GM23248 (cell line): ENCODE results near the gene DCLK3. TPM values are rescaled to one million over a fixed set of nuclear protein-coding genes. Genes with fewer than 3 reads are reported as not detected.
A peak's percentile ranks its signal among the peaks of the same experiment; 100 is the strongest.

Experiments used
- DNase-seq: peaks from one replicate; pipeline ENCODE4 v3.0.0-alpha.2; 2015
- H2AFZ ChIP-seq: fragments of 200-600 bp; sonication (generic); 2 replicates; pipeline ENCODE4 v1.6.1; 2016; ENCODE audit warnings: antibody characterized with exemption
- H3F3A ChIP-seq: fragments of 200-600 bp; sonication (generic); 2 replicates; pipeline ENCODE4 v1.6.1; 2016; ENCODE audit warnings: mild to moderate bottlenecking, antibody characterized with exemption, mixed run types; ENCODE audit not compliant: insufficient read depth
- H3K27ac ChIP-seq: fragments of 200-600 bp; sonication (generic); 2 replicates; pipeline ENCODE4 v1.5.1; 2016; ENCODE audit warnings: mild to moderate bottlenecking
- H3K27me3 ChIP-seq: fragments of 200-600 bp; sonication (generic); replicated peaks from 2 replicates; pipeline ENCODE4 v1.6.1; 2016; ENCODE audit warnings: mild to moderate bottlenecking; ENCODE audit not compliant: insufficient read depth
- H3K36me3 ChIP-seq: fragments of 200-600 bp; sonication (generic); 2 replicates; pipeline ENCODE4 v1.6.1; 2016; ENCODE audit warnings: low read depth, mild to moderate bottlenecking
- H3K4me1 ChIP-seq: fragments of 200-600 bp; sonication (generic); 2 replicates; pipeline ENCODE4 v1.6.1; 2016; ENCODE audit warnings: mild to moderate bottlenecking; ENCODE audit not compliant: insufficient read depth
- H3K4me2 ChIP-seq: fragments of 200-600 bp; sonication (generic); one replicate; pipeline ENCODE4 v1.6.1; 2016; ENCODE audit warnings: mild to moderate bottlenecking; ENCODE audit not compliant: unreplicated experiment
- H3K4me3 ChIP-seq: fragments of 200-600 bp; sonication (generic); 2 replicates; pipeline ENCODE4 v1.5.1; 2016; ENCODE audit warnings: mild to moderate bottlenecking
- H3K79me2 ChIP-seq: fragments of 200-600 bp; sonication (generic); 2 replicates; pipeline ENCODE4 v1.6.1; 2016; ENCODE audit warnings: mild to moderate bottlenecking; ENCODE audit not compliant: insufficient read depth
- H3K9ac ChIP-seq: fragments of 200-600 bp; sonication (generic); 2 replicates; pipeline ENCODE4 v1.6.1; 2016; ENCODE audit warnings: mild to moderate bottlenecking
- H3K9me2 ChIP-seq: fragments of 200-600 bp; sonication (generic); 2 replicates; pipeline ENCODE4 v1.6.1; 2016; ENCODE audit warnings: mixed run types, mild to moderate bottlenecking, moderate library complexity; ENCODE audit not compliant: insufficient read depth
- H3K9me3 ChIP-seq: fragments of 200-600 bp; sonication (generic); one replicate; pipeline ENCODE4 v1.6.1; 2017; ENCODE audit warnings: low read depth
- H4K20me1 ChIP-seq: fragments of 200-600 bp; sonication (generic); 2 replicates; pipeline ENCODE4 v1.6.0; 2016; ENCODE audit not compliant: insufficient read depth
- EZH2 ChIP-seq: fragments of 200-600 bp; sonication (generic); IDR thresholded peaks from 2 replicates; pipeline ENCODE4 v1.6.1; 2018; ENCODE audit warnings: antibody characterized with exemption, mild to moderate bottlenecking; ENCODE audit not compliant: insufficient read depth, poor library complexity, severe bottlenecking
- EZH2phosphoT487 ChIP-seq: fragments of 200-600 bp; sonication (generic); IDR thresholded peaks from 2 replicates; pipeline ENCODE4 v1.6.1; 2018; ENCODE audit warnings: antibody characterized with exemption, moderate library complexity, mild to moderate bottlenecking, low read depth; ENCODE audit not compliant: insufficient read depth
- WGBS, 2 experiments: methylation state at CpG; one replicate each; pipeline ENCODE4 v1.1.6; 2015 to 2017; ENCODE audit warnings: low lambda C conversion rate in 2 of 2, low coverage in 1 of 2; ENCODE audit errors: missing lambda C conversion rate in 2 of 2; 5-methylcytosine and 5-hydroxymethylcytosine counted together
- in situ Hi-C: fragments of 300-500 bp; cut with MboI; formaldehyde crosslinking; loops from 2 replicates; pipeline ENCODE4 v1.15.0; 2020
- polyA plus RNA-seq: library from polyadenylated mRNA; unstranded; fragments of >200 nt; fragmentation: Nextera tagmentation; extraction: Ambion mirVana; gene quantifications from 2 replicates; pipeline ENCODE4 v1.2.1, GENCODE V29; 2016
- total RNA-seq: library from RNA; depleted of rRNA; stranded (reverse); fragments of >200 nt; shearing (Covaris generic); gene quantifications from 2 replicates; pipeline ENCODE4 v1.2.3, GENCODE V29; 2014

The DCLK3 gene
- total and polyA plus RNA-seq, 2 experiments from 2014 or later, result under 0.01 TPM; not detected in 1

DNA sequence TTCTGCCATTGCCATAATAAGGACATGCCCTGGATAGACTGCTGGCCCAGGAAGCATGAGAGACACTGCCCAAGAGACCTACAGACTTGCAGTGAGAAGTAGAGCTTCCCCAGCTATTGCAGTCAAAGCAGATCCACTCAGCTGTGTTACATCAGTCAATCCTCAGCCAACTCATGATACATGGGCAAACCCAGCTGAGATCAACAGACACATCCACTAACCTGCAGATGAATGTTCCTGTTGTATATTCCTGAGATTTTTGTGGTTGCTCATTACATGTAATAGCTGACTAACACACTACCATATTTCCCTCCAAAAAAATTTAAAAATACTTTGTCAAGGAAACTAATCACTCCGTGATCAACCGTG is 68.6 kb downstream of the DCLK3 start:
- Histone ChIP-seq H3K4me3 (no peak overlapping the region), H3K79me2 (no peaks in the 10 kb centered on the region), H3K9me2 (no peaks in the 10 kb centered on the region), H3K4me1 (peaks cover 20% of the 10 kb centered on the region), H3K27me3 (no peaks in the 10 kb centered on the region), H2AFZ (no peak overlapping the region), H3K9ac (peak overlapping the region; percentile 13; the same call in 1 of the 2 replicates), H4K20me1 (no peaks in the 10 kb centered on the region), H3K36me3 (no peaks in the 10 kb centered on the region), H3F3A (peaks cover 15% of the 10 kb centered on the region; the same call in 1 of the 2 replicates), H3K9me3 (no peaks in the 10 kb centered on the region), H3K4me2 (peak overlapping the region; percentile 37), H3K27ac (peak overlapping the region; percentile 64)
- WGBS, 2 experiments, result 28 to 38% methylated on average over 2 of the region's 2 CpGs
- DNase-seq, result peak; percentile 85
- TF ChIP-seq EZH2phosphoT487 (no peak), EZH2 (no peak)
- in situ Hi-C loops, result no loop called here

DNA sequence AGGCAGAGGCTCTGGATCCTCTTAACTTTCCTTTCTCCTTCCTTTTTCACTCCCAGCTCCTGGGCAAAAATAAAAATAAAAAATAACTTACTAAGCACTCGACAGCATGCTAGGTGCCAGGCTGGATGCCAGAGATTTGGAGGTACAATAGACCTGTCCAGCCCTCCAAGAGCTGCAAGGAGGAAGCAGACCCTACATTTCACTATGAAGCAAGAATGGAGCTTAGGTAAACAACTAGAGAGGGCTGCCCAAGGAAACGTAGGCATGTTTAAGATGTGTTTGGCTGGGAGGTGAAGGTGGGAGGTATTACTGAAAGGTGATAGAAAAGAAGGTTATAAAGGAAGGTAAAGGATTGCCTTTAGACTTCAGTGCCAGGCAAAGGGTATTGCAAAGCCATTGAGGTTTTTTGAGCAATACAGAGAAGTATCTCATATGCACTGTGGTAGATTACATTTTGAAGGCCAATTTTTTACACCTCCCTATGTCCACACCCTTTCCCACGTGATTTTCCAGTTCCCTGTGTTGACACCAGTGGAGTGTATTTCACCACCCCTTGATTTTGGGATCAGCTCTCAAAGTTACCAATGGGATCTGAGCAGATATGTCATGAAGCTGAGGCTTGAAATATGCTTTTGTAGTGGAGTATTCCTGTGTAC is 69.1 kb downstream of the DCLK3 start:
- H2AFZ ChIP-seq, result no peak overlapping the region
- H4K20me1 ChIP-seq, result no peaks in the 10 kb centered on the region
- no peaks in the 10 kb centered on the region for H3K27me3 ChIP-seq
- H3F3A ChIP-seq, result peaks cover 15% of the 10 kb centered on the region; the same call in 1 of the 2 replicates
- peaks cover 20% of the 10 kb centered on the region for H3K4me1 ChIP-seq
- H3K4me3 ChIP-seq, result no peak overlapping the region
- H3K36me3 ChIP-seq, result no peaks in the 10 kb centered on the region
- peak overlapping the region; percentile 13; the same call in 1 of the 2 replicates for H3K9ac ChIP-seq
- in situ Hi-C loops, result no loop called here
- no peaks in the 10 kb centered on the region for H3K9me3 ChIP-seq
- peak; percentile 39 for DNase-seq
- 80% methylated on average over 3 of the region's 3 CpGs for WGBS, 2 experiments
- H3K79me2 ChIP-seq, result no peaks in the 10 kb centered on the region
- H3K9me2 ChIP-seq, result no peaks in the 10 kb centered on the region
- H3K27ac ChIP-seq, result peak overlapping the region; percentile 64
- TF ChIP-seq EZH2 (no peak), EZH2phosphoT487 (no peak)
- peak overlapping the region; percentile 37 for H3K4me2 ChIP-seq

DNA sequence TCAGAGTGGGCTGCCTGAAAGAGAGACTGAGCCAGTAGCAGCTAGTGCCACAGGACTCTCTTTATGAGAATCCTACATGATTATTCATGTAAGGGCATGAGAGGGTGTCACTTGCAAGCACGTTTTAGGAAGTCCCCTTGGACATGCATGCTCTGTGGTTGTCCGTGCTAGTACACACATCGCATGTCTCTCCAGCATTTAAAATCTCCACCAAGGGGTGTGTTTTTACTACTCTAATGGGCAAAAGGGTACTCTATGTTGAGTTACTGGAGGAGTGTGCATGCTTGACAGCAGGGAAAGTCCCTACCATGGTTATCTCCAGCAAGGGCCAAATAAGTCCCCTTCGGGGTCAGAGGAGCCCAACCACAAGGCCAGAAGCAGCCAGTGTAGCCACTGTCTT is 70.7 kb downstream of the DCLK3 start:
- H4K20me1 ChIP-seq, result no peaks in the 10 kb centered on the region
- H3K27ac ChIP-seq, result no peak overlapping the region
- no peak overlapping the region for H3K4me3 ChIP-seq
- no peak overlapping the region for H3K9ac ChIP-seq
- DNase-seq, result no peak
- H2AFZ ChIP-seq, result no peak overlapping the region
- no peak for TF ChIP-seq EZH2
- no peak for TF ChIP-seq EZH2phosphoT487
- H3K4me2 ChIP-seq, result no peak overlapping the region
- peaks cover 15% of the 10 kb centered on the region; the same call in 1 of the 2 replicates for H3F3A ChIP-seq
- in situ Hi-C loops, result no loop called here
- H3K9me3 ChIP-seq, result no peaks in the 10 kb centered on the region
- H3K36me3 ChIP-seq, result no peaks in the 10 kb centered on the region
- peaks cover 20% of the 10 kb centered on the region for H3K4me1 ChIP-seq
- no peaks in the 10 kb centered on the region for H3K9me2 ChIP-seq
- WGBS, 2 experiments, result 90 to 96% methylated on average over 4 of the region's 4 CpGs
- no peaks in the 10 kb centered on the region for H3K27me3 ChIP-seq
- H3K79me2 ChIP-seq, result no peaks in the 10 kb centered on the region

DNA sequence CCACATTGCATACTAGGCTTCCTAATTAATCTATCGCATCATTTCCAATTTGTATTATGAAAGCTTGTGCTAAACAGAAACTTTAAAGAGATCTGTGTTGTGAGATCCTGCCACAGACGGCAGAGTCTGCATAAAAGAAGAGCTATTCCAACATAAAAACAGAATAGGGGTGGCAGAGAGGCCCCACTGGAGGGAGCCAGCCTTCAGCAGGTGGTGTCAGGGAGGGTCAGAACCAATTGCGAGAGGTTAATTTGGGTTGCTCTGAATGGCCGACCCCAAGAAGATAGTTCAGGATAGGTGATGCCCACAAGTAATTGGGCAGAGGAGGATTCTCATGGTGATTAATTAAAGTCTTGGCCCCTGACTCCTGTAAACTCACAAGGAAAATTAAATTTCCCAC is 74.8 kb downstream of the DCLK3 start:
- no peak for TF ChIP-seq EZH2
- TF ChIP-seq EZH2phosphoT487, result no peak
- in situ Hi-C loops, result no loop called here
- no peak overlapping the region for H3K4me3 ChIP-seq
- no peaks in the 10 kb centered on the region for H3K4me1 ChIP-seq
- H3F3A ChIP-seq, result no peaks in the 10 kb centered on the region
- no peaks in the 10 kb centered on the region for H3K79me2 ChIP-seq
- no peaks in the 10 kb centered on the region for H3K9me3 ChIP-seq
- no peak overlapping the region for H3K9ac ChIP-seq
- H3K27me3 ChIP-seq, result no peaks in the 10 kb centered on the region
- WGBS, 2 experiments, result 78 to 82% methylated on average over 4 of the region's 4 CpGs
- H3K4me2 ChIP-seq, result no peak overlapping the region
- H2AFZ ChIP-seq, result no peak overlapping the region
- no peaks in the 10 kb centered on the region for H4K20me1 ChIP-seq
- H3K27ac ChIP-seq, result no peak overlapping the region
- 0 out of 2 replicates have a peak, but pooled peaks cover 2% of the 10 kb centered on the region for H3K9me2 ChIP-seq
- no peaks in the 10 kb centered on the region for H3K36me3 ChIP-seq
- DNase-seq, result no peak
